C4-2B (cell line): ENCODE measurements around the gene NIM1K.

Experiments used
- ZFX ChIP-seq: fragments of 450-650 bp; IDR thresholded peaks from 2 replicates; pipeline ENCODE4 v1.6.1; 2017
- TF ChIP-seq, protein P1 (sequence below): fragments of 450-650 bp; conservative IDR thresholded peaks from 2 replicates; pipeline ENCODE4 v1.5.1; 2017; ENCODE audit warnings: mild to moderate bottlenecking

GRCh38 chr5:43258116-43258515 is 66.1 kb downstream of the NIM1K start:
- TF ChIP-seq, protein P1, sequence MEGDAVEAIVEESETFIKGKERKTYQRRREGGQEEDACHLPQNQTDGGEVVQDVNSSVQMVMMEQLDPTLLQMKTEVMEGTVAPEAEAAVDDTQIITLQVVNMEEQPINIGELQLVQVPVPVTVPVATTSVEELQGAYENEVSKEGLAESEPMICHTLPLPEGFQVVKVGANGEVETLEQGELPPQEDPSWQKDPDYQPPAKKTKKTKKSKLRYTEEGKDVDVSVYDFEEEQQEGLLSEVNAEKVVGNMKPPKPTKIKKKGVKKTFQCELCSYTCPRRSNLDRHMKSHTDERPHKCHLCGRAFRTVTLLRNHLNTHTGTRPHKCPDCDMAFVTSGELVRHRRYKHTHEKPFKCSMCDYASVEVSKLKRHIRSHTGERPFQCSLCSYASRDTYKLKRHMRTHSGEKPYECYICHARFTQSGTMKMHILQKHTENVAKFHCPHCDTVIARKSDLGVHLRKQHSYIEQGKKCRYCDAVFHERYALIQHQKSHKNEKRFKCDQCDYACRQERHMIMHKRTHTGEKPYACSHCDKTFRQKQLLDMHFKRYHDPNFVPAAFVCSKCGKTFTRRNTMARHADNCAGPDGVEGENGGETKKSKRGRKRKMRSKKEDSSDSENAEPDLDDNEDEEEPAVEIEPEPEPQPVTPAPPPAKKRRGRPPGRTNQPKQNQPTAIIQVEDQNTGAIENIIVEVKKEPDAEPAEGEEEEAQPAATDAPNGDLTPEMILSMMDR, result no peak
- TF ChIP-seq ZFX, result no peak
